A549 (cell line): Measurements from ENCODE around the gene BCAS3. TPM values are rescaled to one million over a fixed set of nuclear protein-coding genes. Genes with fewer than 3 reads are reported as not detected.
A peak's percentile ranks its signal among the peaks of the same experiment; 100 is the strongest.

Experiments used
- ATAC-seq, 2 experiments: fragments of 200-7000 bp in 1 of 2; fragments of >200 bp in 1 of 2; cut with Nextera tagmentation in 1 of 2; cut with Tn5 transposase in 1 of 2; 3 replicates each; pipeline versions ENCODE4 v1.8.0 to v1.9.1; 2018 to 2020; ENCODE audit warnings: mild to moderate bottlenecking in 1 of 2, moderate library complexity in 1 of 2
- CTCF ChIA-PET: fragments of 300-600 bp; sonication (Branson Sonifier 250); formaldehyde crosslinking; extraction: SDS; loops from one replicate; lab custom pipeline; 2021; ENCODE audit warnings: antibody characterized with exemption, inconsistent platforms; lab: Yijun Ruan, JAX
- POLR2A ChIA-PET: fragments of 350-600 bp; formaldehyde crosslinking; extraction: SDS; loops from one replicate; lab custom pipeline; 2021; ENCODE audit warnings: antibody characterized with exemption, inconsistent platforms; lab: Yijun Ruan, JAX
- DNase-seq, 2 experiments: peaks; one replicate each; pipeline versions ENCODE4 v3.0.0 to v3.0.0-alpha.2; 2011 to 2016; ENCODE audit warnings: low read depth in 1 of 2, low spot score in 1 of 2
- FAIRE-seq: peaks from 2 replicates; lab custom pipeline; 2011; peaks lifted over from hg19 to GRCh38; lab: Jason Lieb, UNC
- H3K27ac ChIP-seq, 2 experiments: fragments of >200 bp; sonication (Bioruptor Twin); formaldehyde crosslinking; 3 replicates each; pipeline ENCODE4 v1.5.1; 2016 to 2017
- H3K4me1 ChIP-seq: fragments of >200 bp; sonication (Bioruptor Twin); formaldehyde crosslinking; 3 replicates; pipeline ENCODE4 v1.6.1; 2016
- H3K4me2 ChIP-seq: fragments of >200 bp; sonication (Bioruptor Twin); formaldehyde crosslinking; 3 replicates; pipeline ENCODE4 v1.6.1; 2016
- H3K4me3 ChIP-seq: fragments of >200 bp; sonication (Bioruptor Twin); formaldehyde crosslinking; 3 replicates; pipeline ENCODE4 v1.5.1; 2016
- H3K9me3 ChIP-seq: fragments of >200 bp; sonication (Bioruptor Twin); formaldehyde crosslinking; 3 replicates; pipeline ENCODE4 v1.6.1; 2016
- BHLHE40 ChIP-seq: IDR thresholded peaks from 2 replicates; pipeline ENCODE4 v1.6.1; 2012; ENCODE audit warnings: low read depth, low read length, inconsistent platforms
- CBX8 ChIP-seq: fragments of 200-600 bp; sonication (generic); IDR thresholded peaks from 2 replicates; pipeline ENCODE4 v1.6.1; 2016
- EP300 ChIP-seq, 2 experiments: fragments of >200 bp; sonication (Bioruptor Twin); formaldehyde crosslinking; IDR thresholded peaks; 2 replicates in 1 of 2; 3 replicates in 1 of 2; pipeline ENCODE4 v1.6.1; 2016 to 2017
- FOSB ChIP-seq: fragments of 250-450 bp; sonication (Bioruptor Pico); IDR thresholded peaks from 2 replicates; pipeline ENCODE4 v1.5.0; 2020; ENCODE audit warnings: mild to moderate bottlenecking, moderate library complexity
- FOSL2 ChIP-seq, 2 experiments: fragments of 450-650 bp in 1 of 2; fragments of >200 bp in 1 of 2; sonication (Bioruptor Twin) in 1 of 2; formaldehyde crosslinking; IDR thresholded peaks; 2 replicates each; pipeline versions ENCODE4 v1.5.0 to v1.6.1; 2016 to 2020; ENCODE audit warnings: mild to moderate bottlenecking in 1 of 2, moderate library complexity in 1 of 2
- GATA3 ChIP-seq: IDR thresholded peaks from 2 replicates; pipeline ENCODE4 v1.6.1; 2012; ENCODE audit warnings: borderline replicate concordance
- HEYL ChIP-seq: fragments of 250-450 bp; sonication (Bioruptor Pico); IDR thresholded peaks from 2 replicates; pipeline ENCODE4 v1.8.0; 2021; ENCODE audit warnings: mild to moderate bottlenecking, moderate library complexity
- HOXA7 ChIP-seq: fragments of 250-450 bp; sonication (Bioruptor Pico); IDR thresholded peaks from 2 replicates; pipeline ENCODE4 v1.5.0; 2020; ENCODE audit warnings: mild to moderate bottlenecking, moderate library complexity
- JUNB ChIP-seq: fragments of >200 bp; sonication (Bioruptor Twin); formaldehyde crosslinking; IDR thresholded peaks from 2 replicates; pipeline ENCODE4 v1.6.1; 2016
- KDM1A ChIP-seq: fragments of 200-600 bp; sonication (generic); IDR thresholded peaks from 2 replicates; pipeline ENCODE4 v1.6.1; 2016; ENCODE audit warnings: low read depth, mild to moderate bottlenecking
- KDM5A ChIP-seq: fragments of 200-600 bp; sonication (generic); IDR thresholded peaks from 2 replicates; pipeline ENCODE4 v1.6.1; 2016; ENCODE audit warnings: antibody characterized with exemption, mild to moderate bottlenecking
- MYC ChIP-seq: IDR thresholded peaks from 2 replicates; pipeline ENCODE4 v1.6.1; 2012; ENCODE audit warnings: mild to moderate bottlenecking, inconsistent platforms, low read length, improper control_type of control experiment, borderline replicate concordance
- NFE2L2 ChIP-seq: fragments of 150-350 bp; conservative IDR thresholded peaks from 2 replicates; pipeline ENCODE4 v1.6.1; 2014; ENCODE audit warnings: low read length
- NR3C1 ChIP-seq: fragments of >200 bp; sonication (Bioruptor Twin); formaldehyde crosslinking; IDR thresholded peaks from 3 replicates; pipeline ENCODE4 v1.6.1; 2017
- RAD21 ChIP-seq, 2 experiments: fragments of >200 bp in 1 of 2; sonication (Bioruptor Twin) in 1 of 2; formaldehyde crosslinking in 1 of 2; IDR thresholded peaks in 1 of 2; conservative IDR thresholded peaks in 1 of 2; 2 replicates in 1 of 2; 3 replicates in 1 of 2; pipeline ENCODE4 v1.6.1; 2012 to 2018; ENCODE audit warnings: inconsistent platforms in 1 of 2
- RCOR1 ChIP-seq: fragments of 150-350 bp; IDR thresholded peaks from 2 replicates; pipeline ENCODE4 v1.6.1; 2014; ENCODE audit warnings: antibody characterized with exemption, low read length, low read depth
- RFX5 ChIP-seq: fragments of 450-650 bp; IDR thresholded peaks from 2 replicates; pipeline ENCODE4 v1.7.1; 2014; ENCODE audit warnings: antibody characterized with exemption, mild to moderate bottlenecking, moderate library complexity
- TFCP2L1 ChIP-seq: fragments of 250-450 bp; sonication (Bioruptor Pico); IDR thresholded peaks from 2 replicates; pipeline ENCODE4 v1.5.0; 2021; ENCODE audit warnings: mild to moderate bottlenecking
- ZC3H11A ChIP-seq: fragments of 450-650 bp; IDR thresholded peaks from 2 replicates; pipeline ENCODE4 v1.6.1; 2014; ENCODE audit warnings: antibody characterized with exemption, mild to moderate bottlenecking
- WGBS: methylation state at CpG from one replicate; pipeline ENCODE4 v1.1.6; 2017; ENCODE audit errors: missing lambda C conversion rate; 5-methylcytosine and 5-hydroxymethylcytosine counted together
- polyA plus RNA-seq, 4 experiments: library from polyadenylated mRNA; depleted of rRNA in 3 of 4; stranded (reverse); fragments of >200 nt; fragmentation: RNase III in 1 of 4; extraction: RNeasy Plus Mini Kit Qiagen cat#74134 plus additional on column Dnase treatment in 1 of 4; gene quantifications; 2 replicates in 3 of 4; 3 replicates in 1 of 4; pipeline ENCODE4 v1.2.3, GENCODE V29; 2011 to 2017
- TF ChIP-seq, protein P1 (sequence below): IDR thresholded peaks from 2 replicates; pipeline ENCODE4 v1.6.1; 2012; ENCODE audit warnings: low read depth, borderline replicate concordance
- TF ChIP-seq, protein P2 (sequence below): fragments of >200 bp; sonication (Bioruptor Twin); formaldehyde crosslinking; IDR thresholded peaks from 3 replicates; pipeline ENCODE4 v1.6.1; 2016
- TF ChIP-seq, protein P3 (sequence below): IDR thresholded peaks from 2 replicates; pipeline ENCODE4 v1.6.1; 2012
- TF ChIP-seq, protein P4 (sequence below): IDR thresholded peaks from 2 replicates; pipeline ENCODE4 v1.6.1; 2012
- TF ChIP-seq, protein P5 (sequence below): fragments of 150-350 bp; IDR thresholded peaks from 2 replicates; pipeline ENCODE4 v1.6.1; 2014; ENCODE audit warnings: low read depth, mild to moderate bottlenecking, low read length

Gene BCAS3
- polyA plus RNA-seq, 2 of the 4 experiments (the other 2 are of a cell fraction): 14.7 to 43.4 TPM

DNA sequence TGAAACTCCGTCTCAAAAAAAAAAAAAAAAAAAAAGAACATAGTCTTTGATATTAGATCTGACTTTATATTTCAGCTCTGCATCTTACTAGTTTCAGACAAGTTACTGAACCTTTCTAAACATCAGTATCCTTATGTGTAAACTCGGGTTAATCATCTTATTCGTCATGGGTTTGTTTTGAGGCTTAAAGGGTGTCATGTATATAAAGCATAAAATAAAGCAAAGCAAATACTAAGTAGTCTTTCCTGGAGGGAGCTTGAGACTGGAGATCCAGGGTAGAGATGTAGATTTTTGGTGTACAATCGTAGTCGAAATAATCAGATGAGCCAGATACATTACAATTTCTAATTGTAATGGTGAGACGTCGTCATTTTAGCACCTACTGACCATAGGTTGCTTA lies 7.8 kb downstream of the BCAS3 start:
- 88% methylated on average over 7 of the region's 7 CpGs for WGBS
- DNase-seq (no peak), ATAC-seq (no peak), FAIRE-seq (no peak)
- Histone ChIP-seq H3K4me2 (no peak overlapping the region), H3K4me1 (0 out of 3 replicates have a peak, but pooled peaks cover 3% of the 10 kb centered on the region), H3K27ac (no peak overlapping the region), H3K4me3 (no peak overlapping the region), H3K9me3 (no peaks in the 10 kb centered on the region)
- TF ChIP-seq, protein P1, sequence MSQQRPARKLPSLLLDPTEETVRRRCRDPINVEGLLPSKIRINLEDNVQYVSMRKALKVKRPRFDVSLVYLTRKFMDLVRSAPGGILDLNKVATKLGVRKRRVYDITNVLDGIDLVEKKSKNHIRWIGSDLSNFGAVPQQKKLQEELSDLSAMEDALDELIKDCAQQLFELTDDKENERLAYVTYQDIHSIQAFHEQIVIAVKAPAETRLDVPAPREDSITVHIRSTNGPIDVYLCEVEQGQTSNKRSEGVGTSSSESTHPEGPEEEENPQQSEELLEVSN: no peak
- TF ChIP-seq HEYL (CRISPR knock-in tag) (no peak), BHLHE40 (no peak), FOSB (CRISPR knock-in tag) (no peak), NFE2L2 (no peak), CBX8 (no peak)
- CTCF ChIA-PET: interaction anchor here (0.6 to 1.1 kb wide), 2 partner anchors 35 to 84 kb away, joined by 3 to 5 read pairs; no protein-coding TSS in a partner anchor
- POLR2A ChIA-PET: interaction anchor here (0.7 kb wide), 1 partner anchor 281 kb away, joined by 4 read pairs; no protein-coding TSS in a partner anchor

DNA sequence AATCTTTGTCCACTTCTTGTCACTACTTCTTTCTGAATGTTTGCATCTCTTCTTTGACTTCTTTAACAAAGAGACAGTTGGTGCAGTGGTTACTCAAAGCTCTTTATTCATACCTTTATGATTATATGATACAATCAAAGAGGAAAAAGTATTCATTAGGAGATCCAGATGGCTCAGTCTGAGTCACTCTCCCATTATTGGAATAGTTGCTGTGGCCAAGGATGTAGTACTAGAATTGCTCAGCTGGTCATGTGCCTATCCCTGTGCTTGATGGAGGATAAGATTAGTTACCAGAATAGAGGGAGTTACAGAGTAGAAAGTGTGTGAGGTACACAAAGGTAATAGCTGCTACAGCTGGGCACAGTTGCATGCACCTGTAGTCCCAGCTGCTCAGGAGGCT lies 18.3 kb downstream of the BCAS3 start:
- no peak overlapping the region for H3K4me3 ChIP-seq
- TF ChIP-seq GATA3 (no peak), EP300 (IDR thresholded peaks at IDR 0.05) (0 out of 5 replicates have a peak, but pooled peaks of 1 of the 2 experiments have one; percentile 0)
- TF ChIP-seq, all 56 proteins: peak for 1
- FAIRE-seq (no peak), DNase-seq (no peak), ATAC-seq (no peak)
- Histone ChIP-seq H3K9me3 (no peaks in the 10 kb centered on the region), H3K4me2 (no peak overlapping the region), H3K4me1 (no peaks in the 10 kb centered on the region), H3K27ac (no peak overlapping the region)
- CTCF ChIA-PET: no interaction called here
- POLR2A ChIA-PET: no interaction called here

DNA sequence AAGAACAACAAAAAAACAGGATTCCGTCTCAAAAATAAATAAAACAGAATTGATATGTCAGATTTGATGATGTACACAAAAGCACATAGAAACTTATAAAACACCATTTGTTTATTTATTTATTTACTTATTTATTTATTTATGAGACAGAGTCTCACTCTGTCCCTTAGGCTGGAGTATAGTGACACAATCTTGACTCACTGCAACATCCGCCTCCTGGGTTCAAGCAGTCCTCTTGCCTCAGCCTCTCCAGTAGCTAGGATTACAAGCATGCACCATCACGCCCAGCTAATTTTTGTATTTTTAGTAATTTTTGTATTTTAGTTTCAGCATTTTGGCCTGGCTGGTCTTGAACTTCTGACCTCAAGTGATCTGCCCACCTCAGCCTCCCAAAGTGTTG lies 21.4 kb downstream of the BCAS3 start:
- TF ChIP-seq, protein P2, sequence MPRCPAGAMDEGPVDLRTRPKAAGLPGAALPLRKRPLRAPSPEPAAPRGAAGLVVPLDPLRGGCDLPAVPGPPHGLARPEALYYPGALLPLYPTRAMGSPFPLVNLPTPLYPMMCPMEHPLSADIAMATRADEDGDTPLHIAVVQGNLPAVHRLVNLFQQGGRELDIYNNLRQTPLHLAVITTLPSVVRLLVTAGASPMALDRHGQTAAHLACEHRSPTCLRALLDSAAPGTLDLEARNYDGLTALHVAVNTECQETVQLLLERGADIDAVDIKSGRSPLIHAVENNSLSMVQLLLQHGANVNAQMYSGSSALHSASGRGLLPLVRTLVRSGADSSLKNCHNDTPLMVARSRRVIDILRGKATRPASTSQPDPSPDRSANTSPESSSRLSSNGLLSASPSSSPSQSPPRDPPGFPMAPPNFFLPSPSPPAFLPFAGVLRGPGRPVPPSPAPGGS: no peak
- TF ChIP-seq, protein P3, sequence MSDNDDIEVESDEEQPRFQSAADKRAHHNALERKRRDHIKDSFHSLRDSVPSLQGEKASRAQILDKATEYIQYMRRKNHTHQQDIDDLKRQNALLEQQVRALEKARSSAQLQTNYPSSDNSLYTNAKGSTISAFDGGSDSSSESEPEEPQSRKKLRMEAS: no peak
- TF ChIP-seq ZC3H11A: peak; percentile 46
- CTCF ChIA-PET: interaction anchor here (1.1 kb wide), 1 partner anchor 19 kb away, joined by 4 read pairs; no protein-coding TSS in a partner anchor

DNA sequence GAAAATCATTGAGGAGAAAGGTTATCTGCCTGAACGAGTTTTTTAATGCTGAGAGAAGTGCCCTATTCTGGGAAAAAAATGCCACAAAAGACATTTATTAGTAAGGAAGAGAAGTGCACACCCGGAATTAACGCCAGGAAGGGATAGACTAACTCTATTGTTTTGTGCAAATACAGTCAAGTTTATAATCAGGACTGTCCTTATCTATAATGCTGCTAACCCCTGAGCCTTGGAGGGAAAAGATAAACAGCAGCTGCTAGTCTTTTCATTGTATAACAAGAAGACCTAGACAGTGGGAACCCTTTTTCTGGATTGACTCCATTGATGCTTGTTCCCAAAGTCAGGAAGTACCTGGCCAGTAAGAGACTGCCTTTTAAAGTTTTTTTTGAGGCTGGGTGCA lies 26.5 kb downstream of the BCAS3 start:
- Histone ChIP-seq H3K4me2 (no peak overlapping the region), H3K27ac (no peak overlapping the region), H3K4me3 (no peak overlapping the region), H3K9me3 (no peaks in the 10 kb centered on the region), H3K4me1 (no peaks in the 10 kb centered on the region)
- ChIA-PET CTCF (no interaction called here), POLR2A (no interaction called here)
- no peak for ATAC-seq
- DNase-seq: no peak
- TF ChIP-seq KDM5A (no peak), MYC (no peak), JUNB (no peak), FOSL2 (IDR thresholded peaks at IDR 0.05) (no peak), FOSL2 (CRISPR knock-in tag; IDR thresholded peaks at IDR 0.05) (no peak), FOSB (CRISPR knock-in tag) (no peak), RCOR1 (no peak), HOXA7 (CRISPR knock-in tag) (no peak), TFCP2L1 (CRISPR knock-in tag) (no peak), KDM1A (no peak), NR3C1 (no peak), RFX5 (no peak), RAD21 (conservative IDR thresholded peaks at IDR 0.05 in 1 of 2, IDR thresholded peaks at IDR 0.05 in 1 of 2) (no peak)
- TF ChIP-seq, protein P4, sequence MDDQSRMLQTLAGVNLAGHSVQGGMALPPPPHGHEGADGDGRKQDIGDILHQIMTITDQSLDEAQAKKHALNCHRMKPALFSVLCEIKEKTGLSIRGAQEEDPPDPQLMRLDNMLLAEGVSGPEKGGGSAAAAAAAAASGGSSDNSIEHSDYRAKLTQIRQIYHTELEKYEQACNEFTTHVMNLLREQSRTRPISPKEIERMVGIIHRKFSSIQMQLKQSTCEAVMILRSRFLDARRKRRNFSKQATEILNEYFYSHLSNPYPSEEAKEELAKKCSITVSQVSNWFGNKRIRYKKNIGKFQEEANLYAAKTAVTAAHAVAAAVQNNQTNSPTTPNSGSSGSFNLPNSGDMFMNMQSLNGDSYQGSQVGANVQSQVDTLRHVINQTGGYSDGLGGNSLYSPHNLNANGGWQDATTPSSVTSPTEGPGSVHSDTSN: no peak
- TF ChIP-seq, protein P5, sequence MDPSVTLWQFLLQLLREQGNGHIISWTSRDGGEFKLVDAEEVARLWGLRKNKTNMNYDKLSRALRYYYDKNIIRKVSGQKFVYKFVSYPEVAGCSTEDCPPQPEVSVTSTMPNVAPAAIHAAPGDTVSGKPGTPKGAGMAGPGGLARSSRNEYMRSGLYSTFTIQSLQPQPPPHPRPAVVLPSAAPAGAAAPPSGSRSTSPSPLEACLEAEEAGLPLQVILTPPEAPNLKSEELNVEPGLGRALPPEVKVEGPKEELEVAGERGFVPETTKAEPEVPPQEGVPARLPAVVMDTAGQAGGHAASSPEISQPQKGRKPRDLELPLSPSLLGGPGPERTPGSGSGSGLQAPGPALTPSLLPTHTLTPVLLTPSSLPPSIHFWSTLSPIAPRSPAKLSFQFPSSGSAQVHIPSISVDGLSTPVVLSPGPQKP: no peak
- WGBS: 72% methylated on average over 3 of the region's 3 CpGs
- FAIRE-seq: no peak

More for the DNA sequence above, 21.4 kb downstream of the BCAS3 start:
- Histone ChIP-seq H3K4me3 (no peak overlapping the region), H3K4me2 (no peak overlapping the region), H3K9me3 (no peaks in the 10 kb centered on the region), H3K4me1 (no peaks in the 10 kb centered on the region), H3K27ac (no peak overlapping the region)
- FAIRE-seq (no peak), ATAC-seq (no peak), DNase-seq (no peak)
- WGBS: 87% methylated on average over 3 of the region's 3 CpGs
- POLR2A ChIA-PET: no interaction called here
